OCI-M2 (cell line): ENCODE data around the gene HLA-DPA1.
"Not testable (repeated sequence)": the region's sequence is repeated elsewhere in the genome, so short reads cannot be mapped to it uniquely, and the experiment has no call there.

ENCODE experiments used
- DNase-seq: peaks from one replicate; lab custom pipeline; 2025; ENCODE audit not compliant: unreplicated experiment; lab: John Stamatoyannopoulos, UW

HLA-DPA1 gene

GRCh38 chr6:33073431-33073871, at the start of gene HLA-DPA1:
HLA-DPA1 (minus strand) TSS chr6:33073649.
- DNase-seq = no peak

GRCh38 chr6:33123181-33123580, 49.7 kb upstream of the HLA-DPA1 start:
- DNase-seq = no peak

GRCh38 chr6:33120001-33120400, 46.6 kb upstream of the HLA-DPA1 start:
- no peak for DNase-seq

GRCh38 chr6:33118525-33119123, 45.2 kb upstream of the HLA-DPA1 start:
- DNase-seq = no peak

DNA sequence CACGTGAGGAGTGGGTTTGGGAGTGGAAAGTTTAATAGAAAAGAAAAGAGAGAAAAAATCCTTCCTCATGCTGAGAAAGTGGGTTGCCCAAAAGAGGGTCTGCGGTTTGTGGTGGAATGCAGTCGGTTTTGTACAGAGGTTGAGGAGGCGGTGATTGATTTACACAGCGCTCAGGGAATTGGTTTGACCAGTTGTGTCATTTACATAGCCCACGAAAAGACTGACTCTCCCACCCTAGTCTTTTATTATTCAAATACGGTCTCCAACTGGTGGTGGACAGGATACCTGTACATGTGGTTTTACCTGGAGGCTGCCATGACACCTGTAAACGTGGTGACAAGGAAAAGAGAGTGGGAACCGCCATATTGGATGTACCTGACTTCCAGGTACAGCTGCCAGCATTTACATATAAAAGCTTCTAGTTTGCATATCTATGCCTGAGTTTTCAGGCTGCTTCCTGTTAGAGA, 44.4 kb upstream of the HLA-DPA1 start:
- no peak for DNase-seq

GRCh38 chr6:33116841-33117711, 43.6 kb upstream of the HLA-DPA1 start:
- no peak for DNase-seq

- no peak for DNase-seq
Measured at GRCh38 chr6:33116417-33116816, 43.0 kb upstream of the HLA-DPA1 start.

- no peak for DNase-seq
Measured at GRCh38 chr6:33114406-33114805, 41.0 kb upstream of the HLA-DPA1 start.

GRCh38 chr6:33113755-33114154, 40.3 kb upstream of the HLA-DPA1 start:
- DNase-seq = no peak

DNA sequence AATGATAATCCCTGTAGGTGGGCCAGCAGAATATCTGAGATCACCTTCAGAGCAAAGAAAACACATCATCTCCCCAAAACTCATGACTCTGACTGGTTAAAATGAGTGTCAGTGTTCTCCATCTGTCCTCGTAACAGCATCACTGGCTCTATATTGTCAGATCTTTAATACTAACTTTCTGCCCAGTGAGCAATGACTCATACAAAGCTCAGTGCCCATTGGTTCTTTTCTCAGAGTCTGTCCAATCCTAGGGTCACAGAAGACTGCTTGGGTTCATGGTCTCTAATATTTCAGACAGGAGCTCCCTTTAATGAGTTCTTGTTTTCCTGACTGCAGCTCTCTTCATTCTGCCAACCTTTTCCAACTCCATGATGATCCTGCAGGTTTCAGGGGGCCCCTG, 38.7 kb upstream of the HLA-DPA1 start:
- DNase-seq = no peak

DNA sequence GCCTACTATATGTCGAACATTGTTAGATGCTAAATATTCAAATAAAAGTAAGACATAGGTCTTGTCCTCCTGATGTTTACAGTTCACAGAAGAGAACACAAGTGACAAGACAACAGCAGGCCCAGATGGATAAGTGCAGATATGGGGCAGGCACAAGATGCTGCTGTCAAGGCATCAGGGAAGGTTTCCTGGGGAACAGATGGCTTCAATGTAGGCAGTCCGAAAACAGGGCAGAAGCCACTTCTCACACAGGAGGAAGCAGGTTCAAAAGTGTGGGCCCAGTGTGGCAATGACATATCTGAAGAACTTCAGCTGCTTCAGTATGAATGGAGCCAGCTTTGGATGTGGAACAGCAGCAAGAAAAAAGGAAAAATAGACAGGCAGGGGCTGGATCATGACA, 34.9 kb upstream of the HLA-DPA1 start:
- no peak for DNase-seq

GRCh38 chr6:33107641-33108040, 34.2 kb upstream of the HLA-DPA1 start:
- DNase-seq = no peak

GRCh38 chr6:33105916-33106871, 32.7 kb upstream of the HLA-DPA1 start:
- no peak for DNase-seq

DNA sequence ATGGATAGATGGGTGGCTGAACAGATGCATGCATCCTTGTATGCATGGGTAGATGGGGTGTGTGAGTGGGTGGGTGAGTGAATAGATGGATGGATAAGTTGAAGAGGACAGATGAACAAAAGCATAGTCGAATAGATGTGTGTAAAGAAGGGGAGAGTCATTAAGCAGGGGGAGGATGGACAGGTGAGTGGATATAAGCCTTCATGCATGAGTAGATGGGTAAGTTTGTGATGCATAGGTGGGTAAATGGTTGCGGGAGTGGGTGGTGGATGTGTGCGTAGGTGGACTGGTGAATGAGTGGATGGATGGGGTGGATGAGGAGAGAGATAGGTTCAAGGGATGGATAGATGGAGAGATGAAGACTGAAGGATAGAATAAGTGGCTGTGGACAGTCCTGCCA, 31.9 kb upstream of the HLA-DPA1 start:
- DNase-seq = no peak

DNA sequence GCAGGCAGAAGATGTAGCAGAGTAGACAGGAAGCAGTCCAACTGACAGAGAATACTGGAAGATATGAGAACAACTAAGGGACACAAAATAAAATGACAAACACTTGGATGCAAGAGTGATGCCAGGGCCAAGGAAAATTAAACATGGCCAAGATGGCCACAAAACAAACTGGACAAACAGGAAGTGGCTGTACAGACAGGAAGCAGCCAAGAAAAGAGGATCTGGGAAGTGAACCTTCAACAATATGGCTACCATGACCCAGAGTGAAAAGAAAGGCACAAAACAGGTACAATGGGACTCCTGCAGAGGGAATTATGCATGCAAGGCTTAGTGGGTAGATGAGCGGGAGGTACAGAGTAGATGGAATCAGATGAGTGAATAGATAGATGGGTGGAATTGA, 31.4 kb upstream of the HLA-DPA1 start:
- no peak for DNase-seq

DNA sequence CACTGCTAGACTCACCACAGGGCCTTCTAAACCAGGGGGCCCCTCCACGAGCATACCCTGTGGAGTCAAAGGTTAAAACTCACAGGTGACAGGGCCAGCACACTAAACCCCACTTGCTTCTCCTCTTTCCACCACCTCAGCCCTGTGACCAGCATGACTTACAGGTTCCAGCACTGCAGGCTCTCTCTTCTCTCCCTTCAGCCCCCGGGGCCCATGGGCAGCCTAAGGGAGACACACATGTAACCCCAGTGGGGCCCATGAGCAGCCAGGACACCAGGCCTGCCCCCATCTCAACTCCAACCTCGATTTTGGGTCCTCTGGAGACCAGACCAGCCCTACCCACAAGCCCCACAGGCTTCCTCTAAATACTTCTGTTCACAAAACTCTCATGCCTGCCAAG, 30.3 kb upstream of the HLA-DPA1 start:
- no peak for DNase-seq

DNA sequence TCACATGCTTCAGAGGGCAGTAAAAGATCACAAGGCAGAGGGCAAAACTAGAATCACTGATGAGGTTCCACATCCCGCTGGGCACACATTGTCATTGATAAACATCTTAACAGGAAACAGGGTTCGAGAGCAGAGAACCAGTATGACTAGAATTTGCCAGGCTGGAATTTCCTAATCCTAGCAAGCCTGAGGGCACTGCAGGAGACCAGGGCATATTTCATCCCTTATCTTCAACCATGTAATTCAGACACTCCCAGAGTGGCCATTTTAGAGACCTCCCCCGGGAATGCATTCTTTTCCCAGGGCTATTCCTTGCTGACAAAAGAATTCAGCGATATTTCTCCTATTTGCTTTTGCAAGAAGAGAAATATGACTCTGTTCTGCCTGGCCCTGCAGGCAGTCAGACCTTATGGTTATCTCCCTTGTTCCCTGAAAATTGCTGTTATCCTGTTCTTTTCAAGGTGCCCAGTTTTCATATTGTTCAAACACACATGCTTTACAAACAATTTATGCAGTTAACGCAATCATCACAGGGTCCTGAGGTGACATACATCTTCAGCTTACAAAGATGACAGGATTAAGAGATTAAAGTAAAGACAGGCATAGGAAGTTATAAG, 27.8 kb upstream of the HLA-DPA1 start:
- DNase-seq = not testable (repeated sequence)

- no peak for DNase-seq
Measured at GRCh38 chr6:33095681-33096080, 22.2 kb upstream of the HLA-DPA1 start.

GRCh38 chr6:33093855-33094254, 20.4 kb upstream of the HLA-DPA1 start:
- DNase-seq = no peak

- no peak for DNase-seq
Measured at GRCh38 chr6:33092385-33092784, 18.9 kb upstream of the HLA-DPA1 start.

DNA sequence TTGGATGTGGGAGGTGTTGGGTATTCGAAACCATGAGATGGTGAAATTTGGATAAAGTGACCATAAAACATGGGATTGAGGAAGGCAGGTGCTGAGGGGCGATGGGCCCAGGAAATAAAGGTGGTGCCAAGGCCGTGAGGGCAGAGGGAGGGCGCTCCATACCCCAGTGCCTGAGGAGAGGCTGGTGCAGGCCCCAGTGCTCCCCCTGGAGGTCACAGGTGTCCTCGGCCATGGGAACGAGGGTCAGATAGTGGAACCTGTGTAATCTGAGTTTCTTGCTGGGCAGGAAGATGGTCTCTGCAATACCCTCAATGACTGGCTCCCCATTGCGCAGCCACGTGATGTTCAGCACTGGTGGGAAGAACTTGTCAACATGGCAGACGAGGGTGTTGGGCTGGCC, 18.5 kb upstream of the HLA-DPA1 start:
- DNase-seq = no peak
